ENCODE results near the gene TFPT. TPM values are rescaled to one million over a fixed set of nuclear protein-coding genes. Genes with fewer than 3 reads are reported as not detected.
"Not testable (repeated sequence)": the region's sequence is repeated elsewhere in the genome, so short reads cannot be mapped to it uniquely, and the experiment has no call there.

Gene TFPT
- total RNA-seq, 1 donor from 2014 or later, result 33.7 TPM

DNA sequence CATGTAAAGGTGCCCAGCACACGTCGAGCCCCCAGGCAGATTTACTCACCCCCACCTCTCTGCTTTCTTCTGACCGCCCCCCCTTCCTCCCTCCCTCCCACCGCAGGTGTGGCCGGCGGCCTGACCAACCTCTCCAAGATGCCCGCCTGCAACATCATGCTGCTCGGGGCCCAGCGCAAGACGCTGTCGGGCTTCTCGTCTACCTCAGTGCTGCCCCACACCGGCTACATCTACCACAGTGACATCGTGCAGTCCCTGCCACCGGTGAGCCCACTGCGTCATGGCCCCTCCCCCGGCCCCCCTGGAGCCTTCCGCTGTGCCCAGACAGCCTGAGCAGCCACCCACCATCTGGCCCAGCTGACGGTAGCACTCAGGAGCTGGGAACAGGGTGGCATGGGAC, 8.9 kb upstream of the TFPT start:
- Mint-ChIP-seq H3K4me1 (no peaks in the 10 kb centered on the region), H3K27me3 (no peaks in the 10 kb centered on the region), H3K9me3 (no peaks in the 10 kb centered on the region), H3K36me3 (ENCODE audit: low read depth) (peaks cover 59% of the 10 kb centered on the region), H3K4me3 (no peak overlapping the region), H3K27ac (no peak overlapping the region)
- DNase-seq, result no peak
- intact Hi-C loops (cut with micrococcal nuclease), result no loop called here

DNA sequence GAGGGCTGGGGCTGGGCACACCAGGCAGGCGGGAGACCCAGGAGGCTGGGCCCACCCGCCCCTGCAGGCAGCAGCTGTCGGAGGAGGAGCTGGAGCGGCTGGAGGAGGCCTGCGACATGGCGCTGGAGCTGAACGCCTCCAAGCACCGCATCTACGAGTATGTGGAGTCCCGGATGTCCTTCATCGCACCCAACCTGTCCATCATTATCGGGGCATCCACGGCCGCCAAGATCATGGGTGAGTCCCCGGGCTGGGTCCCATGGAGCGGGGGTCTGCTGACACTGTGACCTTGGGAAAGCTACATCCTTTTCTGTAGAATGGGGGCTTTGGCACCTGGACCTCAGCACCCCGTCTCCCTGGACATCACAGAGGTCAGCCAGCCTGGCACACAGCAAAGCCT, 8.2 kb upstream of the TFPT start:
- Mint-ChIP-seq H3K4me1 (no peaks in the 10 kb centered on the region), H3K27ac (no peak overlapping the region), H3K9me3 (no peaks in the 10 kb centered on the region), H3K4me3 (no peak overlapping the region), H3K36me3 (ENCODE audit: low read depth) (peaks cover 57% of the 10 kb centered on the region), H3K27me3 (no peaks in the 10 kb centered on the region)
- DNase-seq, result no peak
- intact Hi-C loops (cut with micrococcal nuclease), result no loop called here

DNA sequence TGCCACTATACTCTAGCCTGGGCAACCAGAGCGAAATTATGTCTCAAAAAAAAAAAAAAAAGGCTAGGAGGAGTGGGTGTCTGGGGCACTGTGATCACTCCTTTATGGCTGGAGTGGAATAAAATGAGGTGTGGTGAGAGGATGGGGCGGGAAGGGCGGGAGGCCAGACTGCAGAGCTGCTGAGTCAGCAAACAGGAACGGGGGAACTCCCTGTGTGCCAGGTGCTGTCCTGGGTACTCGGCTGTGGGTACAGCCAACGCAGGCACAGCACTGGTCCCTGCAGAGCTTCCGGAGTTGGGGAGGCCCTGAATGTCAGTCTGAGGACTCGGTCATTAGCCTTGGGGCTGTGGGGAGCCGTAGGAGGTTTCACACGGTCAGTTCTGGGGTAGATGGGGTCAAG, 5.8 kb upstream of the TFPT start:
- intact Hi-C loops (cut with micrococcal nuclease), result no loop called here
- no peak overlapping the region for H3K27ac Mint-ChIP-seq
- no peak overlapping the region for H3K4me3 Mint-ChIP-seq

DNA sequence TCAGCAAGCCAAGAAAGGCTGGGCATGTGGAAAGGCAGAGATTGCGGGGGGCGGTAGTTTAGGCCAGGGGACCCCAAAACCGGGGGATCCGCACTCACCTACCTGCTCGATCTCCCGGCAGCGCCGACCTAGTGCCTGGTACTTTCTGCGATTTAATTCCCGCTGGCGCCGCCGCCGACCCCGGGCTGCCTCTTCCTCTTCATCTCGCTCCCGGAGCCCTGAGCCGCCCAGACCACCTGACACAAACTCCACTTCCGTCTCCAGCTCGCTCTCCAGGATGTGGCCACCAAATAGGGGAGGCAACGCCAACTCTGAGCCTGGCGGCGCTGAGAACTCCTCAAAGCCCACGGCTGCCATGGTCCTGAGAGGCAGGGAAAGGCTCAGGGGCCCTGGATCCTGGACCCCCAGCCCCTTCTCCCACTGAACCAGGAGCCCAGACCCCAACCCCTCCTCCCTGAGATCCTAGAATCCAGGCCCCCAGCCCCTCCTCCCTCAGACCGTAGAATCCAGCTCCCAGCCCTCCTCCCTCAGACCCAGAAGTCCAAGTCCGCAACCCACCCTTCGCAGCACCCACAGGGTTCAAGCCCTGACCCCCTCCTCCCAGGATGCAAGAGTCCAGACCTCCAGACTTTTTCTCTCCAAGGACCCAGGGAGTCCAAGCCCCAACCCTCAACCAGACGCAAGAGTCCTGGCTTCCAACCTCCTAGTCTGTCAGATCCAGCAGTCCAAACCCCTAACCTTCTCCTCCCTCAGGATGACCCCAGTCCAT, 933 bp downstream of the TFPT start:
- Mint-ChIP-seq H3K36me3 (ENCODE audit: low read depth) (peaks cover 34% of the 10 kb centered on the region), H3K4me3 (peak overlapping the region; percentile 89)
- intact Hi-C loops (cut with micrococcal nuclease), result loop anchor here (1.0 kb wide), 3 partner anchors 12 to 45 kb away; partner anchors contain the start of genes CNOT3, LENG1 and NDUFA3

More for the DNA sequence above, 5.8 kb upstream of the TFPT start:
- Mint-ChIP-seq H3K36me3 (ENCODE audit: low read depth) (peaks cover 47% of the 10 kb centered on the region), H3K27me3 (no peaks in the 10 kb centered on the region), H3K9me3 (no peaks in the 10 kb centered on the region), H3K4me1 (peaks cover 7% of the 10 kb centered on the region)
- no peak for DNase-seq

DNA sequence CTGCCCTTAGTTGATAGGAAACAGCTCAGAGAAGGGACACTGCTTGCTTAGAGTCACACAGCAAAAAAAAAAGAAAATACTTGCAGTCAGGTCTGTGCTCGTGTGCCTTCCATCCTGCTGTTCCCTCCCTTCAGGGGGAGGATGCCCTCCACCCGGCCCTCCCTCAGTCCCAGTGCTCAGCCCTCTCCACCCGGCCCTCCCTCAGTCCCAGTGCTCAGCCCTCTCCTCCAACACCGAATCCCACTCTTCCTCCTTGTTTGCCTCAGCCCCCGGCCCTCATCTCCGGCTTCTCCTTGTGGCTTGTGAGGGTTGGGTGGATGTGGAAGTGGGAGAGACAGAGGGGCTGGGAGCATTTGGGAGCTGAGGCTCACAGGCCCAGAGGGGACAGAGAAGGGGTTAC, 5.8 kb downstream of the TFPT start:
- Mint-ChIP-seq H3K9me3 (no peaks in the 10 kb centered on the region), H3K27me3 (no peaks in the 10 kb centered on the region), H3K4me3 (no peak overlapping the region), H3K27ac (no peak overlapping the region), H3K4me1 (peaks cover 24% of the 10 kb centered on the region), H3K36me3 (ENCODE audit: low read depth) (peaks cover 52% of the 10 kb centered on the region)
- no peak for DNase-seq
- intact Hi-C loops (cut with micrococcal nuclease), result no loop called here

More for the DNA sequence above, 933 bp downstream of the TFPT start:
- Mint-ChIP-seq H3K27me3 (peaks cover 2% of the 10 kb centered on the region), H3K9me3 (no peaks in the 10 kb centered on the region), H3K27ac (peak overlapping the region; percentile 87), H3K4me1 (peaks cover 24% of the 10 kb centered on the region)
- DNase-seq, result peak; percentile 90

DNA sequence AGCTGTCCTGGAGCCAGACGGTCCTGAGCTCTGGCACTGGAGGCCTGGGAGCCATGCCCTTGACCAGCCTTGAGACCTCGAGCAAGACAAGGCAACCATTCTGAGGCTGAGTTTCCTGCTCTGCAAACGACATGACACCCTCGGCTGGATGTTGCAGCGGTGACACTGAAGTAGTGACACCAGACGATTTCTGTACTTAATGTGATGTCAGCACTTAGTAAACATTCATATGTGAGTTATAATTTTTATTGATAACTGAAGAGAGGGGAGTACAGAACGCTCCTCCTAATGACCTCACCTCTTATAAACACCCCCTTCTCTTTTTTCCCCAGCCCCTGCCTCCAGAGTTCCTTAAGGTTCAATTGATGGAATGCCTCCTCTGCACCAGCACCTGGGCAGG, 7.0 kb downstream of the TFPT start:
- peaks cover 49% of the 10 kb centered on the region for H3K36me3 Mint-ChIP-seq (ENCODE audit: low read depth)
- no peak for DNase-seq
- H3K4me3 Mint-ChIP-seq, result no peak overlapping the region
- intact Hi-C loops (cut with micrococcal nuclease), result no loop called here
- no peaks in the 10 kb centered on the region for H3K27me3 Mint-ChIP-seq
- H3K9me3 Mint-ChIP-seq, result no peaks in the 10 kb centered on the region
- peaks cover 20% of the 10 kb centered on the region for H3K4me1 Mint-ChIP-seq
- no peak overlapping the region for H3K27ac Mint-ChIP-seq

DNA sequence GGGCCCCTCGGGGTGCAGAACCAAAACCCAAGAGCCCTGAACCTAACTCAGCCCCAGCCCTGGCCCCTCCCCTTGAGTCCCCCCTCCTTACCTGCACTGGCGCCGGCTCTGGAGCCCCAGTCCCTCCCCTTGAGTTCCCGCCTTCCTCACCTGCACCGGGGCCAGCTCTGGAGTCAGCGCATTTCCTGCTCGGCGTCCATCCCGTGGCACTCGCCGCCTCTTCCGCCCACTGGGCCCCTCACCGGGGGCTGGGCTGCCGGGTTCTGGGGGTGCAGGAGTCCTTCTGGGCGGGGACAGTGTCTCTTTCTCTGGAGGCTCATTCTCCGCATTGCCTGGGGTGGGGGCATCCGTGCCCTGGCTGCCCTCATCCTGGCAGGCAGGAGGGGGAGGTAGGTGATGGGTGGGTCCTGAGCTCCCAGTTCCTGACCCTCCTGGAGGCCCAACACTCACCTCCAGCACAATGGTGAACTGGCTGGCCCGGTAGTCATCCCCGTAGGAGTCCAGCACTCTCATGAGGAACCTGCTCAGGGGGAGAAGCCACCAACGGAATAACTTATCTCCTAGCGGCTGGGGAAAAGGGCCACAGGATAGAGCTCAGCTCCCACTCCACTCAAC, 7.5 kb downstream of the TFPT start:
- Mint-ChIP-seq H3K27ac (no peak overlapping the region), H3K36me3 (ENCODE audit: low read depth) (peaks cover 46% of the 10 kb centered on the region), H3K9me3 (no peaks in the 10 kb centered on the region), H3K4me1 (peaks cover 21% of the 10 kb centered on the region), H3K27me3 (no peaks in the 10 kb centered on the region), H3K4me3 (no peak overlapping the region)
- intact Hi-C loops (cut with micrococcal nuclease), result no loop called here
- DNase-seq, result no peak

DNA sequence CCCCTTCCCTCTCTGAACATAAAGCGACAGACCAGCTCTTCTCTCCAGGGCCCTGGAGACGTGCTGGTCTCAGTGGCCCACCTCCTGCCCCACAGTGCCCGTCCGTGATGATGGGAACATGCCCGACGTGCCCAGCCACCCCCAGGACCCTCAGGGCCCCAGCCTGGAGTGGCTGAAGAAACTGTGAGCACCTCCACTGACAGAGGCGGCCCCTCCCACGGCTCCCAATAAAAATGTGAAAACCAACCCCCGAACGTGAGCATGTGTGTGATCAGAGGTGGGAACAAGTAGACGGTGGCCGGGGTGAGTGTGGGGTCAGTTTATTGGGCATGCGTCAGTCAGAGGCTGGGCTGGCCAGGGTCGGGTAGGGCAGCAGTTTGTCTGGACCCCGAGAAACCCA, 8.7 kb downstream of the TFPT start:
- intact Hi-C loops (cut with micrococcal nuclease), result no loop called here
- peaks cover 23% of the 10 kb centered on the region for H3K4me1 Mint-ChIP-seq
- no peaks in the 10 kb centered on the region for H3K9me3 Mint-ChIP-seq
- H3K36me3 Mint-ChIP-seq (ENCODE audit: low read depth), result peaks cover 48% of the 10 kb centered on the region
- DNase-seq, result no peak
- H3K27me3 Mint-ChIP-seq, result no peaks in the 10 kb centered on the region
- H3K27ac Mint-ChIP-seq, result peak overlapping the region; percentile 45
- H3K4me3 Mint-ChIP-seq, result no peak overlapping the region

DNA sequence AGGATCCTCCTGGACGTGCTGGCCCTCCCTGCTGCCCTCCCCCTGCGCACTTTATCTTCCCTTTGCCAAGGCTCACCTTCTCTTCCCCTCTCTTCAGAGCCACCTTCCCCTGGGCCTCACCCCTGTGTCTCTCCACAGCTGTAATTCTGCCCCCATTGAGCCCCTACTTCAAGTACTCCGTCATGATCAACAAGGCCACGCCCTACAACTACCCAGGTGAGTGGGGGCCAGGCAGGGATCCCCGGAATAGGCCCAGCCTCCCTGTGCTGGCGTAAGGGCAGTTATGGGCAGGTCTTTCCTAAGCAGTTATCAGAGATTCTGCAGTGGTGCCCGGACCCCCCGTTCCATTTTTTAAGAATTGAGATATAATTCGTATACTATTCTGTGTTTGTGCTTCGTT, 9.7 kb downstream of the TFPT start:
- no peaks in the 10 kb centered on the region for H3K27me3 Mint-ChIP-seq
- H3K36me3 Mint-ChIP-seq (ENCODE audit: low read depth), result peaks cover 45% of the 10 kb centered on the region
- DNase-seq, result no peak
- intact Hi-C loops (cut with micrococcal nuclease), result no loop called here
- H3K27ac Mint-ChIP-seq, result no peak overlapping the region
- no peaks in the 10 kb centered on the region for H3K9me3 Mint-ChIP-seq
- no peak overlapping the region for H3K4me3 Mint-ChIP-seq
- H3K4me1 Mint-ChIP-seq, result peaks cover 25% of the 10 kb centered on the region

DNA sequence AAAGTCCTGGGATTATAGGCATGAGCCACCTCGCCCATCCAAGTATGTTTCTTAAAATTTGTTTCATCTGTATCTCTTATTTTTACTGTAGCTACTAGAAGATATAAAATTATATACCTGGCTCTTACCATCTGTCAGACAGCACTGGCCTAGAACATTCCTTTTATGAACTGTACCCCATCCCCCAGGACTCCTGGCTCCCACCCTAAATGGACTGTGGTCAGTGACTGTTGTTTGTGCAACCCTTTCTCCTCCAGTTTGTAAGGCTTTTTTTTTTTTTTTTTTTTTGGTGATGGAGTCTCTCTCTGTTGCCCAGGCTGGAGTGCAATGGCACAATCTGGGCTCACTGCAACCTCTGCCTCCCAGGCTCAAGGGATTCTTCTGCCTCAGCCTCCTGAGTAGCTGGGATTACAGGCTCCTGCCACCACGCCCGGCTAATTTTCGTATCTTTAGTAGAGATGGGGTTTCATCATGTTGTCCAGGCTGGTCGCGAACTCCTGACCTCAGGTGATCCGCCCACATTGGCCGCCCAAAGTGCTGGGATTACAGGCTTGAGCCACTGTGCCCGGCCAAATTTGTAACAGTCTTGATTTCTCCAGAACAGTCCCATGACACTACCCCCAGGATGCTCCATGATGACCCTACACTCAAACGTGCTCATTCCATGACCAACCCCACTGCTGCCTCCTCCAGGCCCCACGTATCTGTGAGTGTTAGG, 10.3 kb downstream of the TFPT start:
- H3K36me3 Mint-ChIP-seq (ENCODE audit: low read depth), result peaks cover 40% of the 10 kb centered on the region
- H3K27me3 Mint-ChIP-seq, result no peaks in the 10 kb centered on the region
- no peak overlapping the region for H3K4me3 Mint-ChIP-seq
- no peak for DNase-seq
- no peaks in the 10 kb centered on the region for H3K9me3 Mint-ChIP-seq
- intact Hi-C loops (cut with micrococcal nuclease), result loop anchor here (5.0 kb wide), 1 partner anchor 238 kb away; the partner anchor contains the start of gene MYADM
- H3K4me1 Mint-ChIP-seq, result peaks cover 23% of the 10 kb centered on the region
- peak overlapping the region; percentile 8 for H3K27ac Mint-ChIP-seq

DNA sequence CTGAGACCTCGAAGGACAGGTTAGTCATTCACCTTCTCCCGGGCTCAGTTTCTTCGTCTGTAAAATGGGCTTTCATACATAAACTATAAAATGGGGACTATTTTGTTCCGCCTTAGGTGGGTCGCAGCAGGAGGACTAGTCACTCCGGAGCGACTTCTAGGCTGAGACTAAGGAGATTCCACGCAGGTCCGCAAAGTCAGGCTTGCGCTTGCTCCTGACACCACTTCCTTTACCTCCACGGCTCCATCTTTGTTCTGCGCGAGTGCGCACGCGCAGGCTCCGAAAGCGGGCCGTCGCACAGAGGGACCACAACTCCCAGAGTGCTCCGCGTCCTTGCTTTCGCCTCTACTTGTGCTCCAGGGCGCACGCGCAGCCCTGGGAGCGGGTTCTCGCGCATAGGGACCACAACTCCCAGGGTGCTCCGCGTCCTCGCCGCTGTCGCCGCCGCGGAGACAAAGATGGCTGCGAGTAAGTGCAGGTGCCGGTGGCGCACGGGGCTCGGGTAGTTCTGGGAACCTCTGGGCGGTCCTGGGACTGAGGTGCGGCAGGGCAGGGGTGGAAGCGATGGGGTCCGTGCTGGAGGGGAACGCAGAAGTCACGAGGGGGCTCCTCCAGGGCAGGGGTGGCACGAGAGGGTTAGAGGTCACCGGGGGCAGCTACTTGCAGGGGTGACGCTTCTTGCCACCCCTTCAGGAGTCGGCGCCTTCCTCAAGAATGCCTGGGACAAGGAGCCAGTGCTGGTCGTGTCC, 12.9 kb downstream of the TFPT start, which contains the start of gene NDUFA3:
Gene NDUFA3, plus strand, starts transcription at position 435 of the 749 bp plus-strand sequence. Its CDS starts 24 bp downstream, at position 459.
- H3K9me3 Mint-ChIP-seq, result no peaks in the 10 kb centered on the region
- intact Hi-C loops (cut with micrococcal nuclease), result loop anchor here (1.0 to 5.0 kb wide), 5 partner anchors 13 to 582 kb away; partner anchors contain the start of genes CNOT3, LENG1, MYADM and PRPF31
- H3K36me3 Mint-ChIP-seq (ENCODE audit: low read depth), result peaks cover 26% of the 10 kb centered on the region

DNA sequence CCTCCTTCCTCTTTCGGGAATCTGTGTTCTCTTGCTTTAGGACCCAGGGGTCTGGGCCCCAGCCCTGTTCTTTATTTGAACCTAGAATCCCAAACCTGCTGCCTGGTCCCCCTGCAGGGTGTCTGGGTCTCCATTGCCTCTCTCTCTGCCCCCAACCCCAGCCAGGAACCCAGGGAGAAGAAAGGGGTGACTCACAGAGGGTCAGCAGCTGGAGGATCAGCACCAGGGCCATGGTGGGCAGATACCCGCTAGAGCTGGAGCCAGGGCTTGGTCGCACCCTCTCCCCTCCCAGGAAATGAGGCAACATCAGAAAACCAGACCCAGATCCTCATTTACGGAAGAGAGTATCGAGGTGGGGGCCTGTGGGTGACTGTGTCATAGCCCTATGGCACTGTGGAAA, 14.9 kb downstream of the TFPT start, which contains the start of gene OSCAR:
Gene OSCAR, minus strand, starts transcription at position 243 of the 400 bp plus-strand sequence. Its CDS starts 11 bp downstream, at position 232.
- intact Hi-C loops (cut with micrococcal nuclease), result loop anchor here (5.0 kb wide), 1 partner anchor 233 kb away; the partner anchor contains the start of gene MYADM
- peak within 1 kb of the TSS; percentile 65 for H3K27ac Mint-ChIP-seq

More for the DNA sequence above, 12.9 kb downstream of the TFPT start, which contains the start of gene NDUFA3:
- H3K4me3 Mint-ChIP-seq, result peak within 1 kb of the TSS; percentile 99
- H3K4me1 Mint-ChIP-seq, result peaks cover 22% of the 10 kb centered on the region
- H3K27me3 Mint-ChIP-seq, result no peaks in the 10 kb centered on the region
- peak within 1 kb of the TSS; percentile 97 for H3K27ac Mint-ChIP-seq
- DNase-seq, result peak; percentile 99

DNA sequence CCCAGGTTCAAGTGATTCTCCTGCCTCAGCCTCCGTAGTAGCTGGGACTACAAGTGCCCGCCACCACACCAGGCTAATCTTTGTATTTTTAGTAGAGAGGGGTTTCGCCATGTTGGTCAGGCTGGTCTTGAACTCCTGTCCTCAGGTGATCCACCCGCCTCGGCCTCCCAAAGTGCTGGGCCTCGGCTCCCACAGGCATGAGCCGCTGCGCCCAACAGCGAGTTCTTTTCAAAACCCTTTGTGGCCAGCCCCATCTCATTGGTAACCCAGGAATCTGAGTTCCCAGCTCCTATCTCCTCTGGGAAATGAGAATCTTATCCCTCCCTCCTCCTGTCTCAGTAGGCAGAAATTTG, 15.6 kb downstream of the TFPT start:
- intact Hi-C loops (cut with micrococcal nuclease), result loop anchor here (5.0 kb wide), 1 partner anchor 233 kb away; the partner anchor contains the start of gene MYADM
- H3K4me3 Mint-ChIP-seq; H3K36me3 Mint-ChIP-seq (ENCODE audit: low read depth); H3K9me3 Mint-ChIP-seq; H3K27ac Mint-ChIP-seq: not testable (repeated sequence)
- H3K27me3 Mint-ChIP-seq, result peaks cover 11% of the 10 kb centered on the region
- peak; percentile 53 for DNase-seq
- peaks cover 21% of the 10 kb centered on the region for H3K4me1 Mint-ChIP-seq

More for the DNA sequence above, 14.9 kb downstream of the TFPT start, which contains the start of gene OSCAR:
- peaks cover 23% of the 10 kb centered on the region for H3K4me1 Mint-ChIP-seq
- DNase-seq, result no peak
- no peaks in the 10 kb centered on the region for H3K9me3 Mint-ChIP-seq
- H3K27me3 Mint-ChIP-seq, result peaks cover 9% of the 10 kb centered on the region
- peak within 1 kb of the TSS; percentile 11 for H3K4me3 Mint-ChIP-seq
- H3K36me3 Mint-ChIP-seq (ENCODE audit: low read depth), result peaks cover 10% of the 10 kb centered on the region

All from activated CD4-positive, alpha-beta T cell treated with anti-CD3 and anti-CD28 coated beads, Interleukin-2, amount 10 ng/mL, durations not matched to agents 24 days and 14 days (primary cell).